NT2/D1 (cell line): ENCODE results near the gene TRRAP.

Source experiments
- SUZ12 ChIP-seq: IDR thresholded peaks from 2 replicates; pipeline ENCODE4 v1.6.1; 2011; ENCODE audit not compliant: insufficient read length, insufficient read depth; ENCODE audit errors: extremely low read depth
- YY1 ChIP-seq: IDR thresholded peaks from 2 replicates; pipeline ENCODE4 v1.6.1; 2011; ENCODE audit not compliant: insufficient read length, insufficient read depth
- ZNF274 ChIP-seq: IDR thresholded peaks from 2 replicates; pipeline ENCODE4 v1.6.1; 2011; ENCODE audit warnings: mild to moderate bottlenecking, low read depth, low read length

DNA sequence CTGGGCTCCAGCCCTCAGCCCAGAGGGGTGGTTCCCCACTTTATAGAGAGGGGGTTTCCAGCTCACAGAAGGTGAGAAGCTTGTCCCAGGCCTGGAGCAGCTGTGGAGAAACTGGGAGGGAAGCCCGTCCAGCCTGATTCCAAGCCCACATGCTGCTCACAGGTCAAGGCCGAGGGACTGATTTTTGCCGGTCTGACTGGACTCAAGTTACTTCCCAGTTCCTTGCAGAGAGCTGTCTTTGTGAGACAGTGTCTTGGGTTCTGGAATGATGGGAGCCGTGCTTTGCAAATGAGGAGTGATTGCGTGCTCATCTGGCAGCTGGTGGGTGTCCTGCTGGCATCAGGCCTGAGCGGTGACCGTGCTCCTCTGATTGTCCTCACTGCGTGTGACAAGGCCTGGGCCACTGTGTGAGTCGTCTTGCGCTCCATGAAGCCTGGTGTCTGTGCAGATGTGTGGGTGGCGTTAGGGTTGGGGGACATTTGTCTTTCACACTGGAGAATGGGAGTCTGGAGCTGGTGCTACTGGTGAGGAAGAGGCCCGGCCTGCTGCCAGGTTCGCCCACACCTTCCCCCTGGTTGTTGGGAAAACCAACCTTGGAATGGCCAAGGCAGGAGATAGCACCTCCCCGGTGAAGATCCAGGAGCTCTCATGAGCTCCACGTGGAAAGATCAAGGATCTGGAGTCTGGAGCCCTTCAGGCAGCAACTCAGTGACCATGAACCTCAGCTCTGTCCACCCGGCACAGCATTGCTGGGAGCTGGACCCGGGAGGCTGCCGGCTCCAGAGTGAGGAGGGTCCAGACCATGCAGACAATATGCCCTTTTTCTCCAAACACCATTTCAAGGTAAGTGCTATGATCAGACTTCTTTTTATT lies 136.0 kb downstream of the TRRAP start:
- no peak for TF ChIP-seq SUZ12
- TF ChIP-seq ZNF274 = no peak
- TF ChIP-seq YY1 = no peak
